ENCODE data around the gene SMIM9. TPM values are rescaled to one million over a fixed set of nuclear protein-coding genes. Genes with fewer than 3 reads are reported as not detected.
A peak's percentile ranks its signal among the peaks of the same experiment; 100 is the strongest.

Gene SMIM9
- total and polyA plus RNA-seq, 4 donors = 0.28 TPM; not detected in 3

DNA sequence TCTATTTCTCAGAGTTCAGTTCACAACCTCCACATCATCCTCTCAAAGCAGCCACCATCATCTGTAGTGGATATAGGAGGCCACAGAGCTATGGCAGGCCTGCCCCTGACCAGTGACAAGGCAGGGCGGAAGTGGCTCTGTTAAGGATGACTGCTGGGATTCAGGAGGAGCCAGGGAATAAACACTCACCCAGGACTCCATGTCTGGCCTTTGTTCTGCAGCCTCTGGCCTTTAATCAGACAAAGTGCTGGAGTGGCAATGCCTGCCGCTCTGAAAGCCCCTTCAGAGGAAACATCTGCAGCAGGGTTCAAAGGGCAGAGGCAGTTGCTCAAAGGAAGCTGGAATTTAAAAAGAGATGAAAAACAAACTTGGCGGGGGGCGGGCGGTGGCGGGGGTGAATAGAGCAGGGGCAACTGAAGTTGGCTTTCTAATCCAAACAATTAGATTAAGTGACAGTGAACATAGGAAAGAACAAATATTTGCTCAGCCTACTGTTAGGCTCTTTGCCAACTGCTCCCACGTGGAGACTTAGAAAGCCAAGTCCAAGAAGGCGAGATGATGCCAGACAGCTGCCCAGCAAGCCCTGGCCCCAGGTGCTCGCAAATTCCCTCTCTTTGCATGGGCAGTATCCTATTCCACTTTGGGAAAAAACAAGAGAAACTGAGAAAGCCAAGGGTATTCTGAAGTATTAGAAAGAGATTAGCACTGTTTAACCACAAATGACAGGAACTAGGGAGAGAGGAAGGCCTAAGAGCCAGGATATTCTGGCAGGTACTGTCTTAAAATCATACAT is 34.7 kb downstream of the SMIM9 start:
- H3K27ac ChIP-seq (ENCODE audit: low read depth in 1 of 2, low read length in 1 of 2) = peak overlapping the region in 1 of 2 donors; percentile 78
- no peak for ATAC-seq (ENCODE audit: insufficient read depth, low FRiP score)
- peaks cover 0 to 2% (median 0%) of the 10 kb centered on the region in 4 donors for H3K9me3 ChIP-seq (ENCODE audit: control insufficient read depth in 4 of 4, insufficient read depth in 3 of 4, low read length in 3 of 4)
- H3K27me3 ChIP-seq (ENCODE audit: control insufficient read depth in 3 of 3, insufficient read depth in 3 of 3, low read length in 2 of 3) = no peaks in the 10 kb centered on the region
- H3K36me3 ChIP-seq (ENCODE audit: control insufficient read depth in 4 of 4, insufficient read depth in 4 of 4, low read length in 4 of 4) = no peaks in the 10 kb centered on the region
- peaks cover 4 to 14% (median 7%) of the 10 kb centered on the region in 5 donors for H3K4me1 ChIP-seq (ENCODE audit: control insufficient read depth in 5 of 5, insufficient read depth in 5 of 5, low read length in 5 of 5)
- DNase-seq = peak; percentile 71 to 81 (median 79)
- 22 to 32% methylated on average over 9 of the region's 9 CpGs for WGBS, 2 donors
- H3K9ac ChIP-seq (ENCODE audit: insufficient read depth in 1 of 2, low read length in 2 of 2) = no peak overlapping the region
- no peak for TF ChIP-seq CTCF (IDR thresholded peaks at IDR 0.05; ENCODE audit: control extremely low read depth, extremely low read depth)
- no peak overlapping the region for H3K4me3 ChIP-seq

DNA sequence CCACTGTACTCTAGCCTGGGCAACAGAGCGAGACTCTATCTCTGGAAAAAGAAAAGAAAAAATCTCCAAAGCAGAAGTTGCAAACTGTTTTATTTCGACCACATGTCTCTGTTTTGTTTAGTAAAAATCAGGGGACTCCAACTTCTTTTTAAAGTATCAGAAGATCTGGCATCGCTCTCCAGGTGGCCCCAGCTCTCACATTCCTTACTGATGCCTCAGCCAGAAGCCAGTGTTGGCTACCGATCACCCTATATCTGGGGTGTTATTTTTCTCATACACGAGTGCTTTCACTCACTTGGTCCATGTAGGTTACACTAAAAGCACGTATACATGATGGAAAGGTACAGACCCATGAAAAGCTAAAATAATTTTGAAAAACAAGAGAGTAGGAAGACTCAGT is 37.5 kb downstream of the SMIM9 start:
- H3K4me3 ChIP-seq = no peak overlapping the region
- 71 to 77% methylated on average over 6 of the region's 6 CpGs for WGBS, 2 donors
- no peak for DNase-seq
- H3K27ac ChIP-seq (ENCODE audit: low read depth in 1 of 2, low read length in 1 of 2) = no peak overlapping the region
- peaks cover 3 to 14% (median 4%) of the 10 kb centered on the region in 5 donors for H3K4me1 ChIP-seq (ENCODE audit: control insufficient read depth in 5 of 5, insufficient read depth in 5 of 5, low read length in 5 of 5)
- H3K9ac ChIP-seq (ENCODE audit: insufficient read depth in 1 of 2, low read length in 2 of 2) = no peak overlapping the region
- no peaks in the 10 kb centered on the region for H3K27me3 ChIP-seq (ENCODE audit: control insufficient read depth in 3 of 3, insufficient read depth in 3 of 3, low read length in 2 of 3)
- TF ChIP-seq CTCF (IDR thresholded peaks at IDR 0.05; ENCODE audit: control extremely low read depth, extremely low read depth) = no peak
- peaks cover 0 to 2% (median 0%) of the 10 kb centered on the region in 4 donors for H3K9me3 ChIP-seq (ENCODE audit: control insufficient read depth in 4 of 4, insufficient read depth in 3 of 4, low read length in 3 of 4)
- no peak for ATAC-seq (ENCODE audit: insufficient read depth, low FRiP score)
- H3K36me3 ChIP-seq (ENCODE audit: control insufficient read depth in 4 of 4, insufficient read depth in 4 of 4, low read length in 4 of 4) = no peaks in the 10 kb centered on the region

GRCh38 chrX:154795016-154795415 is 39.4 kb downstream of the SMIM9 start:
- no peak for ATAC-seq (ENCODE audit: insufficient read depth, low FRiP score)
- TF ChIP-seq CTCF (IDR thresholded peaks at IDR 0.05; ENCODE audit: control extremely low read depth, extremely low read depth) = no peak
- Histone ChIP-seq H3K4me3 (no peak overlapping the region), H3K9ac (ENCODE audit: insufficient read depth in 1 of 2, low read length in 2 of 2) (no peak overlapping the region), H3K27ac (ENCODE audit: low read depth in 1 of 2, low read length in 1 of 2) (peak overlapping the region in 1 of 2 donors; percentile 4), H3K9me3 (ENCODE audit: control insufficient read depth in 4 of 4, insufficient read depth in 3 of 4, low read length in 3 of 4) (no peaks in the 10 kb centered on the region), H3K4me1 (ENCODE audit: control insufficient read depth in 5 of 5, insufficient read depth in 5 of 5, low read length in 5 of 5) (peaks cover under 1 to 9% (median 4%) of the 10 kb centered on the region in 5 donors), H3K36me3 (ENCODE audit: control insufficient read depth in 4 of 4, insufficient read depth in 4 of 4, low read length in 4 of 4) (peaks cover 0 to 3% (median 0%) of the 10 kb centered on the region in 4 donors), H3K27me3 (ENCODE audit: control insufficient read depth in 3 of 3, insufficient read depth in 3 of 3, low read length in 2 of 3) (no peaks in the 10 kb centered on the region)
- 47 to 59% methylated on average over 2 of the region's 2 CpGs for WGBS, 2 donors
- DNase-seq = no peak
